GM12801 (cell line): ENCODE results near the gene METTL21C.

Experiments used
- CTCF ChIP-seq: IDR thresholded peaks from one replicate; pipeline ENCODE4 v1.5.1; 2011; ENCODE audit warnings: control low read depth; ENCODE audit not compliant: insufficient read length; ENCODE audit errors: extremely low read depth

The METTL21C gene

GRCh38 chr13:102667023-102667422 is 27.8 kb downstream of the METTL21C start:
- TF ChIP-seq CTCF: no peak

- no peak for TF ChIP-seq CTCF
Observed at GRCh38 chr13:102659168-102659713, 35.6 kb downstream of the METTL21C start.

GRCh38 chr13:102658660-102659059 is 36.2 kb downstream of the METTL21C start:
- no peak for TF ChIP-seq CTCF

- no peak for TF ChIP-seq CTCF
Observed at GRCh38 chr13:102657630-102658029, 37.2 kb downstream of the METTL21C start.

- TF ChIP-seq CTCF: no peak
Observed at GRCh38 chr13:102654756-102655155, 40.1 kb downstream of the METTL21C start.

GRCh38 chr13:102651892-102652291 is 43.0 kb downstream of the METTL21C start:
- no peak for TF ChIP-seq CTCF

GRCh38 chr13:102651392-102651791 is 43.5 kb downstream of the METTL21C start:
- TF ChIP-seq CTCF: no peak
